Globus pallidus (tissue), 1 donor: ENCODE results near the gene ARHGAP11A.

Experiments
- DNase-seq: peaks from one replicate; pipeline ENCODE4 v3.0.0-alpha.2; 2015; ENCODE audit warnings: low spot score

ARHGAP11A gene

DNA sequence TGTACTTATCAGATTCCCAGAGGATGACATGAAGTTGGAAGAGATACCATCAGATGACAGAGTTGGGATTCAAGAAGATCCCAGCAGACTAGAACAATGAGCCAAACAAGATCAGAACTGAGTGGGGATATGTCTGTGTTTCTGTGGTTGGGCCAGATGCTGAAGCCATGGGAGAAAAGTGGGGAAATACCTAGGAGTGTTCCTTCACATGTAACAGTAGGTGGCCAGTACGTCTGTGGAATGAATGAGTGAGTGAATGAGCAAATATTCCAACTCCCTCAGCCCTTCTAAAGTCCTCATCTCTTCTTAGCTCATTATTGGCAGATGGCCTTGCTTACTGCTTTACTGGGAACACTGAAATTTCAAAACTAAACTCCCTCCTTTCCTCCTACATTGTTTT, 70.3 kb downstream of the ARHGAP11A start:
- no peak for DNase-seq

DNA sequence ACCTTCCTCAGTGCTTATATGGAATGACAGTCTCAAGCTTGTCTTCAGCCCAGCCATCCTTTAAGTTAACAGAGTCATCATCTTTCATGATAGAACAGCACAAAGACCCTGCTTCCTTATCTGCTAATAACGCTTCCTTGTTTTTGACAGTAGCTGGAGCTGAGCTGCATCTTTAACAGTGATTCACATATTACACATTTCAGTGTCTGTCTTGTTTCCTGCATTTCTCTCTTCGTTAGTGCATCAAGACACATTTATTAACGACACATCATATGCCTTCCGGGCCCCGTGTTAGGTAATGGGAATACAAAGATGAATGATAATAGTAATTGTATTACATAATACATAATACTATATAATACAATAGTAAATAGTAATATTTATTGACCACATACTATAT, 72.3 kb downstream of the ARHGAP11A start:
- no peak for DNase-seq

DNA sequence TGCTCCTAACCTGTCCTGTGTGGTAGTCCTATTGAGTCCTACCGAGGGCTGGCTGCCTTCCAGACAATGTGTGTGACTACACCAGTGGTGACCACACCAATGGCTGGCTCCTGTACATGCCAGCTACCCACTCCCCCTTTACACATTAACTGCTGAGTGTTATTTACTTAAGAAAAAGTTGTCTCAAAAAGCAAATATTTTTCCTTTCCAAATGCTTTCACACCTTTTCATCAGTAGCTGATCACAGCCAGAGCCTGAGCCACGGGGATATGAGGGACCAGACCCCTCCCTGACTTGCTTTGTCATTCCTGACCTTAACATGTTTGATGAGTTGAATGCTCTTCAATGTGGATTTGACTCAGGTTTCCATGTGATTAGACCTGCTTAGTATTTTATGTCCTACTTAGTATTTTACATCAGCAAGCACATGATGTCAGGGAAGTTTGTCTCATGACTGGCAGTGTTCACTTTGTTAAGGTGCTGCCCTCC, 72.9 kb downstream of the ARHGAP11A start:
- DNase-seq, result no peak
